Activated B cell treated with CpG ODN at 0.5 μM for 24 hours (primary cell): Measurements from ENCODE around the gene PIEZO1. TPM values are rescaled to one million over a fixed set of nuclear protein-coding genes. Genes with fewer than 3 reads are reported as not detected.

ENCODE experiments used
- ATAC-seq: fragments of 200-7000 bp; cut with Tn5 transposase; one replicate; pipeline ENCODE4 v1.10.0; 2021; ENCODE audit warnings: low read depth, mild to moderate bottlenecking, moderate library complexity
- CTCF ChIA-PET: fragments of 350-600 bp; sonication (Branson Sonifier 250); formaldehyde crosslinking; loops from one replicate; lab custom pipeline; 2021; ENCODE audit warnings: antibody characterized with exemption; lab: Charles Lee
- POLR2A ChIA-PET: fragments of 350-600 bp; sonication (Branson Sonifier 250); formaldehyde crosslinking; loops from one replicate; lab custom pipeline; 2021; ENCODE audit warnings: antibody characterized with exemption; lab: Charles Lee
- DNase-seq: peaks from one replicate; pipeline ENCODE4 v3.0.0; 2022
- H3K27ac Mint-ChIP-seq: one replicate; pipeline ENCODE4 v1.8.0; 2020; ENCODE audit warnings: mixed read lengths
- H3K27me3 Mint-ChIP-seq: one replicate; pipeline ENCODE4 v1.8.0; 2021; ENCODE audit warnings: mixed read lengths
- H3K36me3 Mint-ChIP-seq: one replicate; pipeline ENCODE4 v1.8.0; 2021; ENCODE audit warnings: low read depth, mixed read lengths
- H3K4me1 Mint-ChIP-seq: one replicate; pipeline ENCODE4 v1.8.0; 2021; ENCODE audit warnings: mixed read lengths
- H3K4me3 Mint-ChIP-seq: one replicate; pipeline ENCODE4 v1.8.0; 2020; ENCODE audit warnings: mild to moderate bottlenecking, mixed read lengths
- H3K9me3 Mint-ChIP-seq: one replicate; pipeline ENCODE4 v1.8.0; 2020; ENCODE audit warnings: mixed read lengths
- intact Hi-C: fragments of 100-400 bp; cut with micrococcal nuclease; formaldehyde crosslinking; loops from one replicate; pipeline ENCODE4 v1.15.1; 2024
- total RNA-seq: library from RNA; stranded (reverse); gene quantifications from 2 replicates; pipeline ENCODE4 v1.2.3, GENCODE V29; 2022
- TF ChIP-seq, protein P1 (sequence below): fragments of 200-600 bp; IDR thresholded peaks from one replicate; pipeline ENCODE4 v1.8.0; 2022; ENCODE audit warnings: antibody characterized with exemption, mild to moderate bottlenecking

Gene PIEZO1
- total RNA-seq, 1 donor from 2014 or later: 85.9 TPM

DNA sequence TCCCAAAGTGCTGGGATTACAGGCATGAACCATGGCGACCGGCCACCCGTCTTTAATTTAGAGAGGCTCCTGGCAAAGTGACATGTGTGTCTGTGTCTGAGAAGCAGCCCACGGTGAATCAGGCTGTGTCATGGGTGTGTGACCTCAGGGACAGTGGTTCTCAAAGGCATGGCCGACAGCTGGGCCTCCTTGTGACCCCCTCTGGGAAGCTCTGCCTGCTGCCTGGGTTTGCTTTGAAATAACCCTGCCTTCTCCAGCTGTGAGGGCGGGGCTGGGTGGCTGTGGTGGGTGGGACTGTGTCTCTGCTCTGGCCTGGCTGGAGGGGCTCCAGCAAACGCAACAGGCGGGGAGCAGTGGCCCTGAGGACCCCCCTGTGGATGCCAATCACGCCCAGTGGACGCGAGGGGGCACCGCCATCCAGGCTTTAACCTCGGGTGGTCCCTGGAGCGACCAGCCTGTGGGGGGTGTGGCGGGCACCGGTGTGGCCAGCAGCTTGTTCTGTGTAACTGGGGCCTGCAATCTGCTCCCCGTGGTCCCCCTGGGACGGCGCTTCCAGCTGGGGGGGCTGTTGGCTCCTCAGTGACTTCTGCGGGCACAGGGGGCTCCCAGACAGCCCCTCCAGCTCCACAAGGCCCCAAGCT lies 35.5 kb upstream of the PIEZO1 start:
- DNase-seq (no peak), ATAC-seq (no peak)
- H3K27ac Mint-ChIP-seq: no peak overlapping the region
- H3K27me3 Mint-ChIP-seq: no peaks in the 10 kb centered on the region
- no peaks in the 10 kb centered on the region for H3K9me3 Mint-ChIP-seq
- ChIA-PET POLR2A (no interaction called here), CTCF (interaction anchor here (3.9 kb wide), 1 partner anchor 37 kb away, joined by 11 read pairs; the partner anchor contains the start of genes GALNS and TRAPPC2L)
- no peak overlapping the region for H3K4me3 Mint-ChIP-seq
- peaks cover 9% of the 10 kb centered on the region for H3K36me3 Mint-ChIP-seq
- no peaks in the 10 kb centered on the region for H3K4me1 Mint-ChIP-seq
- TF ChIP-seq, protein P1, sequence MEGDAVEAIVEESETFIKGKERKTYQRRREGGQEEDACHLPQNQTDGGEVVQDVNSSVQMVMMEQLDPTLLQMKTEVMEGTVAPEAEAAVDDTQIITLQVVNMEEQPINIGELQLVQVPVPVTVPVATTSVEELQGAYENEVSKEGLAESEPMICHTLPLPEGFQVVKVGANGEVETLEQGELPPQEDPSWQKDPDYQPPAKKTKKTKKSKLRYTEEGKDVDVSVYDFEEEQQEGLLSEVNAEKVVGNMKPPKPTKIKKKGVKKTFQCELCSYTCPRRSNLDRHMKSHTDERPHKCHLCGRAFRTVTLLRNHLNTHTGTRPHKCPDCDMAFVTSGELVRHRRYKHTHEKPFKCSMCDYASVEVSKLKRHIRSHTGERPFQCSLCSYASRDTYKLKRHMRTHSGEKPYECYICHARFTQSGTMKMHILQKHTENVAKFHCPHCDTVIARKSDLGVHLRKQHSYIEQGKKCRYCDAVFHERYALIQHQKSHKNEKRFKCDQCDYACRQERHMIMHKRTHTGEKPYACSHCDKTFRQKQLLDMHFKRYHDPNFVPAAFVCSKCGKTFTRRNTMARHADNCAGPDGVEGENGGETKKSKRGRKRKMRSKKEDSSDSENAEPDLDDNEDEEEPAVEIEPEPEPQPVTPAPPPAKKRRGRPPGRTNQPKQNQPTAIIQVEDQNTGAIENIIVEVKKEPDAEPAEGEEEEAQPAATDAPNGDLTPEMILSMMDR: no peak
- intact Hi-C loops: no loop called here

DNA sequence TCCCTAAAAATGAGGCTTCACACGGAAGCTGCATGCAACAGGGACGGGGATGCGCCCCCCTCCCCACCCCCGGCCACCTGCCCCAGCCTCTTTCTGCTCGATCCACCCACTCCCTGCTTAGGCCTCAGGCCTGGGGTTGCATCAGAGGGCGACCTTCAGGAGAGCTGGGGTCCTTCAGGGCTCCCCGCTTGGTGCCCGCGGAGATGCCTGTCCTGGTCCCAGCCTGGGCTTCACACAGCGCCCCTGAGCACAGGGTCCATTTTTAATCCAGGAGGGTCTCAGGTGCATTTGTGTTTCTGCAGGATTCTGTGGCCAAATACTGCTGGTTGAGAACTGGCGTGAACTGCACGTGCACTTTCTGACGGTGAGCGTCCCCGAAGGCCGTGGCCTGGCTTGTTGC lies 34.1 kb upstream of the PIEZO1 start:
- intact Hi-C loops: loop anchor here (10.0 kb wide), 1 partner anchor 686 kb away; the partner anchor contains the start of gene SPG7
- no peaks in the 10 kb centered on the region for H3K4me1 Mint-ChIP-seq
- no peaks in the 10 kb centered on the region for H3K27me3 Mint-ChIP-seq
- no peak for ATAC-seq
- DNase-seq: no peak
- CTCF ChIA-PET: interaction anchor here (3.9 kb wide), 1 partner anchor 38 kb away, joined by 11 read pairs; the partner anchor contains the start of genes GALNS and TRAPPC2L
- no peaks in the 10 kb centered on the region for H3K9me3 Mint-ChIP-seq
- H3K4me3 Mint-ChIP-seq: no peak overlapping the region
- H3K36me3 Mint-ChIP-seq: peaks cover 7% of the 10 kb centered on the region
- no peak overlapping the region for H3K27ac Mint-ChIP-seq
- TF ChIP-seq, protein P1: no peak
- POLR2A ChIA-PET: no interaction called here

GRCh38 chr16:88818575-88818874 lies 33.5 kb upstream of the PIEZO1 start:
- DNase-seq: no peak
- TF ChIP-seq, protein P1: no peak
- Mint-ChIP-seq H3K27me3 (no peaks in the 10 kb centered on the region), H3K4me1 (no peaks in the 10 kb centered on the region), H3K36me3 (peaks cover 4% of the 10 kb centered on the region), H3K9me3 (no peaks in the 10 kb centered on the region), H3K4me3 (no peak overlapping the region), H3K27ac (no peak overlapping the region)
- ChIA-PET POLR2A (no interaction called here), CTCF (interaction anchor here (3.9 kb wide), 1 partner anchor 39 kb away, joined by 11 read pairs; the partner anchor contains the start of genes GALNS and TRAPPC2L)
- intact Hi-C loops: loop anchor here (10.0 kb wide), 1 partner anchor 686 kb away; the partner anchor contains the start of gene SPG7
- ATAC-seq: no peak

- H3K4me1 Mint-ChIP-seq: no peaks in the 10 kb centered on the region
- H3K27ac Mint-ChIP-seq: no peak overlapping the region
- H3K36me3 Mint-ChIP-seq: peaks cover 4% of the 10 kb centered on the region
- TF ChIP-seq, protein P1: no peak
- no peaks in the 10 kb centered on the region for H3K9me3 Mint-ChIP-seq
- DNase-seq: no peak
- no peaks in the 10 kb centered on the region for H3K27me3 Mint-ChIP-seq
- intact Hi-C loops: loop anchor here (2.0 to 10.0 kb wide), 2 partner anchors 123 to 687 kb away; partner anchors contain the start of gene SPG7
- no peak for ATAC-seq
- POLR2A ChIA-PET: no interaction called here
- H3K4me3 Mint-ChIP-seq: no peak overlapping the region
- CTCF ChIA-PET: interaction anchor here (3.9 kb wide), 1 partner anchor 39 kb away, joined by 11 read pairs; the partner anchor contains the start of genes GALNS and TRAPPC2L
Observed at GRCh38 chr16:88817785-88818574, 33.0 kb upstream of the PIEZO1 start.
